HG02840 (cell line): Measurements from ENCODE around the gene AKNA.
A peak's percentile ranks its signal among the peaks of the same experiment; 100 is the strongest.

ENCODE experiments used
- ATAC-seq: cut with Tn5 transposase; IDR thresholded peaks from one replicate; pipeline ENCODE4 v1.9.1; 2021; ENCODE audit warnings: mild to moderate bottlenecking, moderate library complexity, moderate number of reproducible peaks; ENCODE audit not compliant: unreplicated experiment, low FRiP score

AKNA gene

DNA sequence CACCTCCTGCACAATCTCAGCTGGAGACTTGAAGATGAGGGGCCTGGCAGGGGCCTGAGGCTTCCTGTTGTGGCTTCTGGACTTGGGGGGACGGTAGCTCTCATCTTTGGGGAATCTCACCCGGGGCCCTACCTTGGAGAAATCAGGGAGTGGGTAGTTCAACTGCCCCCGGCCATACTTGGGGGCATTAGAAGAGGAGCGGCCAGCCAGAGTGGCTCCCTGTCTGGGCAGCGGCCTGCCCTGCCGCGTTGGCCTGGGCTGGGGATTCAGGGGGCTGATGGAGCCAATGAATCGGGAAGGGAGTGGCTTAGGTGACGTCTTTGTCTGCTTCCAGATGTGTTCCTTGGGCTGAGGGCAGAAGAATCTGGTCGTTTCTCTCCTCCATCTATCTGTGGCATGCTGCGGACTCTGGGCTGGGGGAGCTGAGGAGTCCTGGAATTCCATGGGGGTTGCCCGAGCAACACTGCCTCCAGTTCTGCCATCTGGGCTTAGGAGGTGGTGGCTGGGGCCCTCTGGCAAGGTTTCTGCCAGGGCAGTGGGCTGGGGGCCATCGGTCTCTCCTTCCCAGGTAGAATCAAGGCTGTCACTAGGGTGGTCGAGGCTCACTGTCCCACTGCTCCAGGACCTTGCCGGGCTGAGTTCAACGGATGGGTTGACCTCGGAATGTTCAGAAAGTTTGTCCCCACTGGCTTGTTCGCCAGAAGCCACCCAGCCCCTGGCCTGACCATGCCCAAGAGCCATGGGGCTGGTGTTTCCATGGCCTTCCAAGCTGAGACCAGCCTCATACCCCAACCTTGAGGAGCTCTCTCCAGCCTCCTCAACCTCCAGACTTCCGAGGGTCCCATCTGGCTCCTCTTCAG lies 11.0 kb downstream of the AKNA start:
- no peak for ATAC-seq

DNA sequence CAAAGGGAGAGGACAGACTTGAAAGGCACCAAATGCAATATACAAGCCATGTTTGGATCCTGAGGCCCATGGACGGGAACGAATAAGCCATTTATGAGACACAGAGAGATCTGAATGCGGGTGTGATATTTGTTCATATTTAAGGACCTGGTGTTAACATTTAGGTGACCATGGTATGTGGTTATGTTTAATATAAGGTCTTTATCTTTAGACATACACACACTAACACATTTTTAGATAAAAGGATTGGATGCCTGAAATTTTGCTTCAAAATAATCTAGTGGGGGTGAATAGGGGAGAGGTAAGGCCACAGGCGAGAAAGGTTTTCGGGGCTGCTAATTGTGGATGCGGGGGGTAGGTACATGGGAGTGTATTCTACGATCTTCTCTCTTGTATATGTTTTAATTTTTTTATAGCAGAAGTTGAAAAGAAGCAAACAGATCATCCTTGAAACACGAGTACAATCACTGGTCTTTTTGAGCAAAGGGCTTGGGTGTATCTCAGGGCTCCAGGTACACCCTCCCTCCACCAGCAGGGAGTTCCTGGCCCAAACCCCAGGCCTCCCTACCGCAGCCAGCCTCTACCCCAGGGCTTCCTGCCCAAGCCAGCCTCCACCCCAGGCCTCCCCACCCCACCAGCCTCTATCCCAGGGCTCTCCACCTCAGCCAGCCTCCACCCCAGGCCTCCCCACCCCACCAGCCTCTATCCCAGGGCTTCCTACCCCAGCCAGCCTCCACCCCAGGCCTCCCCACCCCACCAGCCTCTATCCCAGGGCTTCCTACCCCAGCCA lies 12.2 kb downstream of the AKNA start:
- ATAC-seq, result no peak

DNA sequence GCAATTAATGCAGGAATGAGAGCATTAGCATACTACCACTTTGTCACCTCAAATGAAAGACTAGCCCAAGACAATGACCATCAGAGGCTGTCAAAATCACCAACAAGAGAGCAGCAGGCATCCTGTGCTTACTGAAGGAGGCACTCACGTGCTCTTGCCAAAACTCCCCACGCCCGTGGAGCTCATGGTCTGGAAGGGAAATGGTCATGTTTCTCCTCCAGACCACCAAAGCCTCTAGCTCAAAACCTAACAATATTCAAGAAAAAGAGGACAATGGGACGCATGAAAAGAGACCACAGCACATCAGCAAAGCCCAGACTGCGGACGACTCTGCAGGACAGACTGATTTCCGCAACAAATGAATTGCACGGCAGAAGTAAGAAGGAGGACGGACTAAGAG lies 12.8 kb downstream of the AKNA start:
- no peak for ATAC-seq

DNA sequence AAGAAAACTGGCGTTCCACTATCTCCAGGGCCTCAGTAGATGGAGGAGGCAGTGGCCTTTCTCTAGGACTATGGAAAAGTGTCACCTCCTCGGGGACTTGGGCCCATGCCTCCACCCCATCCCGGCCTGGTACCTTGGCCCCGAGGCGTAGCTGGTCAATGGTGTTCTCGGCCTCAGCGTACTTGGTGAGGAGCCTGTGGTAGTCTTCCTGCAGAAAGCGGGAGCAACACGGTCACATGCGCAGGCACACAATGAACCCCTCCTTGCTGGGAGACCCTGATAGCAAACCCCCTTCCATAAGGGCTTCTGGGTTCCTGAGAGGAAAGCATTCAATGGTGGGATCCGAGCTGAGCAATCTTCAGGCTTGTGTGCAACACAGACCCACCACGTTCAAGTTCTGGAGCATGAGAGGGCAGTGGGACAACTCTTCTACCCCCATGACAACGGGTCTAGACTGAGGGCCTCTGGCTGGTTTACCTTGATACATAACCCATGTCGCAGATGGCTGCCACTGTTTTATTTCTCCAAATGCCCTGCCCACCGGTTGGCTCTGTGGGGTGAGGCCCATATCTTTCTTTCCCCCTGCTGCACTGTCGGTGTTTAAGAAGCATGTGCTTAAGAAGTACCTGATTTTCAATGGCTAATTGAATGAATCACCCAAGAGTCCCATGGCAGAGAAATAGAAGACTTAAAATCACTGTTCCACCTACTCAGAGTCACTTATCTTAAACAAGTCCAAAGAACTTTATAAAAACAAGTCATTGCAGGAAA lies 13.6 kb downstream of the AKNA start:
- no peak for ATAC-seq

DNA sequence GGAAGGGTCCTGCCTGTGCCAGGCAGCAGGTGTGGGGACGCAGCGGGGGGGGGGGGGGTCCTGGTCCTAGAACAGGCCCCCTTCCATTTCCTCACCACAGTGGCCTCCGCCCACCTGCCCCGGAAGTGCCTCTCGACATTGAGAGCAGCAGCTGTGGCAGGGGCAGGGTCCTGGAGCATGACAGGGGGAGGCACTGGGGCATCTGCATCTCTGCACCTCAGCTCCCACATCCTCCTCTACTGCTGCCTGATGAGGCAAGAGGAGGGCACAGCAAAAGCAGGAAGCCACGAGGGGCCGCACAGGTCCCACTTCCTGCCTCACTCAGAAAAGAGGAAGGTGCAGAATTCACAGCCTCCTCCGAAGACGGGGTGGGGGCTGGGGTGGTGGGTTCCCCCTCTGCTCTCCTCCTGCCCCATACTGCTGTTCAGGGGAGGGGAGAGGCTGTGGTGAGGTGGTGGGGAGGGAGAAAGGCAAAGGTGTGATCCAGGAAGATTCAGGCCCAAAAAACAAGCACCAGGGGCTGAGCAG lies 14.8 kb downstream of the AKNA start:
- ATAC-seq, result peak; percentile 82

DNA sequence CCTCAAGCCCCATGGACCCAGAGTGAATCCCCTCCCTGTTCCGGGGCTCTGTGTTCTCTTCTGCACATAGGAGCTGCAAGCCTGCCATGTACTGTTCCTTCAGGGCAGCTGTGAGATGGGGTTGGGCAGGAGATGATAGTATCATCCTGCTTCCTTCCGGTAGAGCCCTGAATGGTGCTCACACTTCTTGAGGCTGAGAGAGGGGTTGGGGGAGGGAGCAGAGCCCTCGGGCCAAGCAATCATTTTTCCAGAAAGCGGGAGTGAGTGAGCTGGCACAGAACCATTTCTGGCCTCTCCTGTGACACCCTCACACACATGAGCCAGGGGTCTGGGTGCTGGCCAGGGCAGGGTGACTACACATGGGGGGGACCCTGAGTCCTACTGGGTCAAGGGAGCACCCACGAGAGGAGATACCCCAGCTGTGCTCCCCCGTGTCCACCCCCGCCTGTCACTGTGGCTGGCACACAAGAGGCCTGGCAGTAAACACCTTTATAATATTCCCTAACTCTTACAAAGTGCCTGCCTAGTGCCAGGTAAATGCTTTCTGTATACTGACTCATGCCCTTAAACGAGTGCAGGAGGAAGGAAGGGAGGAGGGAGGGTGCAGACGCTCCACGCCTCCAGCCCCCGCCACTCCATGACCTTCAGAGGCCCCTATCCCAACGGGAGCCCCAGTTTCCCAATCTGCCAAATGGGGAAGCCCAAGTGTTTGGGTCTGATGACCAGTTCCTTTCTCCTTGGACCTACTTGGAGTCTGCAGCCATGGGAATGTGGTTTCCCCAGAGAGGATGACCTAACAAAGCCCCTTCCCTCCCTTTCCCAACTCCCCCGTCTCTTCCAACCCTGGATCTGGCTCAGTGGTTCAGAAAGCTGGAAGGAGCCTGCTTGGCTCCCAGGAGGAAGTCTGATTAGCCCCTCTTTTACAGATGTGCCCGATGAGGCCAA lies 15.5 kb downstream of the AKNA start:
- ATAC-seq, result no peak

DNA sequence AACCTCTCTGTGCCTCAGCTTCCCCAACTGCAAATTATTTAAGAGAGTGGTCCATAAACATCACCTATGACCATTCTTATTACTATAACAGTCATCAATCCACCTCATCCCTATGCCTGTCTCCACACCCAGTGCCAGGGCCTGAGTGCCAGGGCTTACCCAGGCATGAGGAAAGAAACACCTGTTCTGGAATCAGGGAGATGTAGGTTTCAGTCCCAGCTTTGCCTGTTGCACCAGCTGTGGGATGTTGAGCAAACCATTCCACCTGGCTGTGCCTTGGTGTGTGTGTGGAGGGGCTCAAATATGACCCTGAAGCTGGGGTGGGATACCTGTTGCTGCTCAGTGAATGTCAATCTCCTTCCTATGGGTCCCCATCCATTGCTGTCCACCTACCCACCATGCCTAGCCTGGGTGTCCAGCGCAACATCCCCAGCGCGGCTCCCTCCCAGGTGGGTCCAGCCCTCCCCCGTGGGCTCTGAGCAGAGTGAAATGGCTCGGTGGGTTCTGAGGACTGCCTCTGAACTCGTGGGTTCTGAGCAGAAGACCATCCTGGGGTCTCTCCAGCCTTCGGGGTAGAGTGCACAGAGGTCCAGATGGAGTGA lies 16.3 kb downstream of the AKNA start:
- no peak for ATAC-seq

DNA sequence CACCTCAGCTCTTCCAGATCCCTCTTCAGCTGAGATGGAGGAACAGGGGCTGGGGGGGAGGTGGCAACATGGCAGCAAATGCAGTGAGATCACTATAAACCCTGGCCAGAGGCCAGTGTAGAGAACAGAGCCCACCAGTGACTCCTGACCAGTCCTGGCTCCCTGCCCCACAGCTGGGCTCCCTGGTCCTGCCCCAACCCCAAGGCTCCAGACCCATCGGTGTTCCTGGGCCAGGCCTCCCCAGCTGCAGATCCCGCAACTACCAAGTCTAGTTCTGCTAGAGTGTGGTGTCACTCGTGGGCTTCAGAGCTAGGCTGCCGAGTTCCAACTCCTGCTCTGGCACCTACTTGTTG lies 16.8 kb downstream of the AKNA start:
- ATAC-seq, result no peak

DNA sequence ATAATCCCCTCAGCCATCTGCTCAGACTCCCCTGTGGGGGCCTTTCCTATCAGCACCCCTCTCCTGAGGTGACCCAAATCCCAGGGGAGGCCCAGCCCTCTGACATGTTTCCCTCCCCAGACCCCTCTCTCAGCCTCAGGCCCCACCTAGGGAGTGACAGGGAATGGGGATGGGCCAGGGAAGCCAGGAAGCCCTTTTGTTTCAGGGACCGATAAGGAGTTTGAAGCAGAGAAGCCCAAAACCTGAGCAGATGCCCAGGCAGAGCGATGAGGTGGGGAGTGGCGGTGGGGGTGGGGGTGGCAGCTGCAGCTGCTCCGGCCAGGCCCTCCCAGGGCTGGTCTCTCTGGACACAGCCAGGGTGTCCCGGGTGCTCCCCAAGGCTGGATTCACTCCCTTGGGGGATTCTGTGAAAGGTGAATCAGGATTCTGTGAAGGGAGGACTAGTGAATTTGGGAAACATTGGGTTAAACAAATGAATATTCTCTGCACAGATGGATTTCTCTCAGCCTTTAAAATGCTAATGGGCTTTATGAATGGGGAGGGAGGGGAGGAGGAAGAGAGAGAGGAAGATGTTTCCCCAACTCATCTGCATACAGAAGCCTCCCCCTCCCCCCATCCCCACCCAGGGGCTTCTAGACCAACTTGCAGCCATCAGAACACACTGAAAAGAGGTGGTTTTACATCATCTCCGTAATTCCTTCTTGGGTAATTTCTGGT lies 17.4 kb downstream of the AKNA start:
- ATAC-seq, result no peak

DNA sequence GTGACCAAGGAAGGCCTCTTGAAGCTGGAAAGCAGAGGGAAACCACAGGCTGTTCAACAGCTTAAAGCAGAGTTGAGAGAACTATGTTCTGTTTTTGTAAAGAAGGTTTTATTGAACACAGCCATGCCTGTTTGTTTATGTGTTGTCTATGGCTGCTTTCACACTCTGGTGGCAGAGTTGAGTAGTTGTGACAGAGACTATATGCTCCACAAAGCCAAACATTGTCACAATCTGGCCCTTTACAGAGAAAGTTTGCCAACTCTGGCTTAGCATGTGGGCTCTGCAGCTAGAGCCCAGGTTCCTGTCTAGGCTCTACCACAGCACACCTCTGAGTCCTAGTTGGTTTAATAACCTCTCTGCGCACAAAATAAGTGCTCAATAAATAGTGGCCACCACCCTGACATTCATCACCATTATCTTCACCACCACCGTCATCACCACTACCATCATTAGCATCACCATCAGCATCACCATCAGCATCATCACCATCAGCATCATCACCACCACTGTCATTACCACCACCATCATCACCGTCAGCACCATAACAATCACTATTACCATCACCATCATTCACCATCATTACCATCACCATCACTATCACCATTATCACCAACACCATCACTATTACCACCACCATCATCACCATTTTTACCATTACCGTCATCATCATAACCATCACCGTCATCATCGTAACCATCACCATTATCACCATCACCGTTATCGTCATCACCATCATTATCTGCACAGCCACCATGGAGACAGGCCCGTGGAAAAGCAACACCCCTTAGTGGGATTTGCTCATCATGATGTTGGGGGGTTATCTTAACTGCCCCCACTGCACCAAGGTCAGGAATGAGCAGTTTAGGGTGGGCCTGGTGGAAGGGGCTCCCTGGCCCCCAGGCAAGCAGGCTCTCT lies 18.3 kb downstream of the AKNA start:
- no peak for ATAC-seq

DNA sequence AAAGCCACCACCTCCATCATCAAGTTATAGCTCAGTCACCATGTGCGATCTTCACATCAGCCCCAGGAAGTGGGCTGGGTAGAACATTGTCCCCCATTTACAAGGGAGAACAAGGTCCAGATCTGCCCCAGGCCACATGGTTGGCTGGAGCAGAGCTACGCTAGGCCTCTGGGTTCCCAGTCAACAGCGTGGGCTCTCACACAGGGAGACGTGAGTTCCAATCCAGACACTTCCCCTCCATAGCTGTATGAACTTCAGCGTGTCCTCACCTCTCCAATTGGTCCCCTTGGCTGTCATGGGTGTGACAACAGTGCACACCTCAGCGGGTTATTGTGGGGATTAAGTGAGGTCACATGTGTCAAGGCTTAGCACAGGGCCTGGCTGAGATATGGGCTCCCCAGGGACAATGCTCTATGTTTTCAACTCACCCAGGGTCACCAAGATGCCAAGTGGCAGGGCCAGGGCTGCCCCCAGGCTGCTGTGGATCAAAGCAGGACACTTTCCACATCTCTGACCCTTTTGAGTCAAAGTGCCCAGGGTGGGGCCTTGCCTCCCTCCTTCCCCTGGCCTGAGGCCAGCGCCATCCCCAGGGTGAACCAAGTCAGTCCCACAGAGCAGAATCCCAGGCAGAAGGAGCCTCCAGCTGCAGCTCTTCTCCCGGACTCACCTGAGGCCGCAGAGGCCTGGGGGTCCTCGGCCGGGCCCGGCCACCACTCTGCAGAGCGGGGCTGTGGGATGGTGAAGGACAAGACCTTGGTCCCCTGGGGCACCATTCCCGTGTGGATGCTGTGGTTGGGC lies 19.8 kb downstream of the AKNA start:
- ATAC-seq, result no peak

DNA sequence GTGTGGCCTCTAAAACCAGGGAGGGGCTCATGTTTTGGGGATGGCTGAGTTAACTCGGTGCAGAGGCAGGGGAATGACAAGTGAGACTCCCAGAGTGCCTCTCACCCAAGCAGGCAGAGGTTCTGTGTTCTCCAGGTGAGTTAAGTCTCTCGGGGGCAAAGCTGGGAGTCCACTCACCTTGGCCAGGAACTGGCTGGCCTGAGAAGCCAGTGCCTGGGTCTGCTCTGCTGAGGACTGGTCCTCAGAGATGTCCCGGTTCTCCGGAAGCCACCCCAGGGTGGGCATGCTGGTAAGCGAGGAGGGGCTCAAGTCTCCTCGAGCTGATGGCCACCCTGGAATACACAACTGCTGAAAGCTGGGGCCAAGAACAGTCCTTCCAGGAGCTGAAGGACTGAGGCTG lies 20.4 kb downstream of the AKNA start:
- ATAC-seq, result no peak

DNA sequence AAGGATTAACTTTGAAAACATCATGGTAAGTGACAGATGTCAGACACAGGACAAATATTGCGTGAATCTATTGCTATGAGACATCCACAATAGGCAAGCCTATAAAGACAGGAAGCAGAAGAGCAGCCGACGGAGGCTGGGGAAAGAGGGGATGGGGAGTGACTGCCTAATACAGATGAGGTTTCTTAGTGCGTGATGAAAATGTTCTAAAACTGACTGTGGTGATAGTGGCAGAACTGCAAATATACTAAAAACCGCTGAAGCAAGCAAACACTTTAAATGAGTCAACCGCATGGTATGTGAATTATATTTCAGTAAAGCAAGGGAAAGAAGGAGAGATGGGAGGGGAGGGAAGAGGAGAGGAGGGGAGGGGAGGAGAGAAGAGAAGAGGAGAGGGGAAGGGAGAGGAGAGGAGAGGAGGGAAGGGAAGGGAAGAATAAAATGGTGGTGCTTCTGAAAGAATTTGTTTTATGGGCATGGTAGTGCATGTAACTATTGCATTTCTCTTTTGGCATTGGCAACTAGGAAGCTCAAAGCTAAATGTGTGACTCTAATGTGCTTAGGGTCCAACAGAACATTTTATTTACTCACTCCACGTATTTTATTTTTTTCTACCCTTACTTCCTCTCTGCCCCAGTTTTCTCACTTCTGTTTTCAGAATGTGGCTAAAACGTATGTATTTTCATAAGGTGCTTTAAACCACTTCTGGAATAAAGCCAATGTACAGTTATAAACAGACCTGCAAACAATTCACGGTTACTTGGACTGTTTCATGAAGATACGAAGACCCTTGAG lies 21.3 kb downstream of the AKNA start:
- ATAC-seq, result no peak

DNA sequence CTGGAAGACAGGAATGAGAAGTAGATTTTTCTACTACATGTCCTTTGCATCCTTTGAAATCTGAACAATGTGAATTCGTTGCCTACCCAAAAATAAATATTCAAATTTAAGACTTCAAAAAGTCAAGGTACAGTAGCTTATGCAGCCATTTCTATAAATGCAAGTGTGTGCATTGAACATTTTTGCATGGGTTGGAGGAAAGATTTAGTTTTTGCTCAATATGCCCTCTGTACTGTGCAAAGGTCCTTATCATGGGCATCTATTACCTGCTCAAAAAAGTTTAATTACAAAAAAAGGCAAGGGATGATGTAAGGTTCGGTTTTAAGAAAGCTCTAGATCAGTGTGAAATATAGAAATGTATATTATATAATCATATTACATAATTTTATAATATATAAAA lies 22.6 kb downstream of the AKNA start:
- no peak for ATAC-seq

DNA sequence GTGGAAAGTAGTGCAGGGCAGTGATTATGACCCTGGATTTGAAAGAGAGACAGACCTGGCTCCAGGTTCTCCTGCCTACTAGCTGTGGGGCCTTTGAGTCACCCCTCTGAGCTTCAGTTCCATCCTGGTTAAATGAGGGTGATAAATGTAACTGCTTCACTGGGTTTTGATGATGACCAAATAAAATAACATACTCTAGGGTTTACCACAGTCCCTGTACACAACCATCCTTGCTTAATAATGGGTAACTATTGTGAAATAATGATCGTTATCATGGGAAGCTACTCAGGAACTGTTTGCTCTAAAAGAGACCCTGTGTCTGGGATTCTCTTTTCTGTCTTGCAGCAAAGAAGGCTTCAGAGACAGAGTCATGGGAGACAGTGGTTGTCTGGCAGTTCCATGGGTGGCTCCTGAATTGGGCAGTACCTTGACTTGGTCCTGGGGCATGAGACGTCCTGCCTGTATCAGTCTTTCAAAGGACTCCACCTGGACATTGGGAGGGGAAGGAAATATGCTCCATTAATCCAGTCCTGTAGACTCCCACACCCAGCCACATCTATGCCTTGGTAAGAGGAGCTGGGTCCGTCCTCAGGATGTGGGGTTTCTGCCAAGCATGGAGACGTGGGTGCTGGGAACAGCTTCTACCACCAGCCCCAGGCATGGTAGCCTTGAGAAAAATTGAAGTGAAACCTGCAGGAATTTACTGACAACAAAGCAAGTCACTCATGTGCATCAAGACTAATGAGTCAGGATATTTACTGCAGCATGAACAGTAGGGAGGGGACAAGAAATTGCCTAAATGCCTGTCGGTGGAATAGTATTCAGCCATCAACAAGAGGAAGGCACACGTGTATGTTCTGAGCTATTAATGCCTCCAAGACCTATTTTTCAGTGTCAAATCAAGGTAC lies 23.4 kb downstream of the AKNA start:
- no peak for ATAC-seq
